GM12891 (cell line): ENCODE data around the gene GIGYF2.

Experiments used
- POLR2A ChIP-seq: IDR thresholded peaks from 2 replicates; pipeline ENCODE4 v1.6.1; 2011; ENCODE audit warnings: low read depth, low read length, control low read depth
- POLR2AphosphoS5 ChIP-seq: IDR thresholded peaks from 2 replicates; pipeline ENCODE4 v1.6.1; 2011; ENCODE audit warnings: low read depth, low read length, control low read depth
- POU2F2 ChIP-seq: IDR thresholded peaks from 2 replicates; pipeline ENCODE4 v1.6.1; 2011; ENCODE audit warnings: low read depth, mild to moderate bottlenecking, control low read depth, low read length, moderate library complexity
- TAF1 ChIP-seq: IDR thresholded peaks from 2 replicates; pipeline ENCODE4 v1.6.1; 2011; ENCODE audit warnings: low read depth, low read length, control low read depth

DNA sequence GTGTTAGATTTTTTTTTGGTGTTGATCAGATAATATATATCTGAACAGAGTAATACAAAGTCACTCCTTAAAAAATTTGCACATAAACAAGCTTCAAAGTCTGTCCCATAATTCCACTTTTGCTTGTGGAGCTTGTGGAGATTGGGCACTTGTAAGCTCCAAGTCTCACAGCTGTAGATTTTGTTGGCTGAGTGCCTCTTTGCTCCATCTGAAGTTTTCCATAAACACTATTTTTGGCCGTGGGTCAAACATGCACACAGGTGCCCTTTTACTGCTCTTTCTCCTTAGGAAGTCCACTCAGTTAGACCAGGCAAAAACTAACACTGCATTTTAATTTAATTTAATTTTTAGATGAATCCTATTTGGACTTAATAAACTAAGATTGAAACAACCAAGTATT lies 82.8 kb downstream of the GIGYF2 start:
- TF ChIP-seq POLR2A (no peak), POLR2AphosphoS5 (no peak), TAF1 (no peak), POU2F2 (no peak)
